Uterus (tissue), 2 donors: ENCODE measurements around the gene CYP27C1.

ENCODE experiments used
- POLR2A ChIP-seq, 2 donors: fragments of 450-650 bp; IDR thresholded peaks; one replicate each; pipeline ENCODE4 v1.6.1; 2016; ENCODE audit warnings: antibody characterized with exemption in 2 of 2, mild to moderate bottlenecking in 1 of 2, moderate library complexity in 1 of 2
- TF ChIP-seq, protein P1 (sequence below), 4 experiments: fragments of 200-600 bp in 2 of 4; fragments of 450-650 bp in 2 of 4; sonication (generic) in 2 of 4; IDR thresholded peaks; one replicate each; pipeline ENCODE4 v1.5.1; 2016 to 2019; ENCODE audit warnings: antibody characterized with exemption in 4 of 4, mild to moderate bottlenecking in 2 of 4, moderate library complexity in 1 of 4

GRCh38 chr2:127155947-127156346 is 64.2 kb downstream of the CYP27C1 start:
- TF ChIP-seq, protein P1, sequence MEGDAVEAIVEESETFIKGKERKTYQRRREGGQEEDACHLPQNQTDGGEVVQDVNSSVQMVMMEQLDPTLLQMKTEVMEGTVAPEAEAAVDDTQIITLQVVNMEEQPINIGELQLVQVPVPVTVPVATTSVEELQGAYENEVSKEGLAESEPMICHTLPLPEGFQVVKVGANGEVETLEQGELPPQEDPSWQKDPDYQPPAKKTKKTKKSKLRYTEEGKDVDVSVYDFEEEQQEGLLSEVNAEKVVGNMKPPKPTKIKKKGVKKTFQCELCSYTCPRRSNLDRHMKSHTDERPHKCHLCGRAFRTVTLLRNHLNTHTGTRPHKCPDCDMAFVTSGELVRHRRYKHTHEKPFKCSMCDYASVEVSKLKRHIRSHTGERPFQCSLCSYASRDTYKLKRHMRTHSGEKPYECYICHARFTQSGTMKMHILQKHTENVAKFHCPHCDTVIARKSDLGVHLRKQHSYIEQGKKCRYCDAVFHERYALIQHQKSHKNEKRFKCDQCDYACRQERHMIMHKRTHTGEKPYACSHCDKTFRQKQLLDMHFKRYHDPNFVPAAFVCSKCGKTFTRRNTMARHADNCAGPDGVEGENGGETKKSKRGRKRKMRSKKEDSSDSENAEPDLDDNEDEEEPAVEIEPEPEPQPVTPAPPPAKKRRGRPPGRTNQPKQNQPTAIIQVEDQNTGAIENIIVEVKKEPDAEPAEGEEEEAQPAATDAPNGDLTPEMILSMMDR (IDR thresholded peaks at IDR 0.05): no peak
- no peak for TF ChIP-seq POLR2A (IDR thresholded peaks at IDR 0.05)
